GM19193 (cell line): ENCODE data around the gene IDH2.

ENCODE experiments used
- POLR2A ChIP-seq: IDR thresholded peaks from 4 replicates; pipeline ENCODE4 v1.6.1; 2011; ENCODE audit not compliant: insufficient read depth, insufficient read length; ENCODE audit errors: extremely low read depth

IDH2 gene

GRCh38 chr15:90095521-90095959, 6.7 kb downstream of the IDH2 start:
- TF ChIP-seq POLR2A, result no peak

- no peak for TF ChIP-seq POLR2A
These were observed 10.9 kb downstream of the IDH2 start for GRCh38 chr15:90091156-90091931.

- no peak for TF ChIP-seq POLR2A
These were observed 11.9 kb downstream of the IDH2 start for GRCh38 chr15:90090226-90090848.

- TF ChIP-seq POLR2A, result no peak
These were observed 14.7 kb downstream of the IDH2 start for GRCh38 chr15:90087454-90088154.

- no peak for TF ChIP-seq POLR2A
These were observed 15.4 kb downstream of the IDH2 start for GRCh38 chr15:90086868-90087268.

GRCh38 chr15:90085565-90085964, 16.7 kb downstream of the IDH2 start:
- TF ChIP-seq POLR2A, result no peak

GRCh38 chr15:90084876-90085423, 17.3 kb downstream of the IDH2 start:
- no peak for TF ChIP-seq POLR2A

- TF ChIP-seq POLR2A, result no peak
These were observed 18.2 kb downstream of the IDH2 start for GRCh38 chr15:90083954-90084607.

- no peak for TF ChIP-seq POLR2A
These were observed 18.8 kb downstream of the IDH2 start for GRCh38 chr15:90083419-90083818.

- TF ChIP-seq POLR2A, result no peak
These were observed 20.0 kb downstream of the IDH2 start for GRCh38 chr15:90082140-90082715.

GRCh38 chr15:90080818-90081393, 21.4 kb downstream of the IDH2 start:
- TF ChIP-seq POLR2A, result no peak

GRCh38 chr15:90080458-90080755, 21.9 kb downstream of the IDH2 start:
- no peak for TF ChIP-seq POLR2A

- TF ChIP-seq POLR2A, result no peak
These were observed 22.4 kb downstream of the IDH2 start for GRCh38 chr15:90079619-90080457.
